Ishikawa (cell line): ENCODE data around the gene ZNF285.

Experiments
- CEBPB ChIP-seq: IDR thresholded peaks from 2 replicates; pipeline ENCODE4 v1.6.1; 2012
- EGR1 ChIP-seq: IDR thresholded peaks from 2 replicates; pipeline ENCODE4 v1.6.1; 2012
- EP300 ChIP-seq: IDR thresholded peaks from 2 replicates; pipeline ENCODE4 v1.6.1; 2012; ENCODE audit warnings: borderline replicate concordance
- FOXM1 ChIP-seq: IDR thresholded peaks from 2 replicates; pipeline ENCODE4 v1.6.1; 2012; ENCODE audit warnings: low read depth, borderline replicate concordance
- NFIC ChIP-seq: IDR thresholded peaks from 2 replicates; pipeline ENCODE4 v1.6.1; 2012
- YY1 ChIP-seq: IDR thresholded peaks from 2 replicates; pipeline ENCODE4 v1.6.1; 2012; ENCODE audit warnings: low read depth
- TF ChIP-seq, protein P1 (sequence below): IDR thresholded peaks from 2 replicates; pipeline ENCODE4 v1.6.1; 2012

DNA sequence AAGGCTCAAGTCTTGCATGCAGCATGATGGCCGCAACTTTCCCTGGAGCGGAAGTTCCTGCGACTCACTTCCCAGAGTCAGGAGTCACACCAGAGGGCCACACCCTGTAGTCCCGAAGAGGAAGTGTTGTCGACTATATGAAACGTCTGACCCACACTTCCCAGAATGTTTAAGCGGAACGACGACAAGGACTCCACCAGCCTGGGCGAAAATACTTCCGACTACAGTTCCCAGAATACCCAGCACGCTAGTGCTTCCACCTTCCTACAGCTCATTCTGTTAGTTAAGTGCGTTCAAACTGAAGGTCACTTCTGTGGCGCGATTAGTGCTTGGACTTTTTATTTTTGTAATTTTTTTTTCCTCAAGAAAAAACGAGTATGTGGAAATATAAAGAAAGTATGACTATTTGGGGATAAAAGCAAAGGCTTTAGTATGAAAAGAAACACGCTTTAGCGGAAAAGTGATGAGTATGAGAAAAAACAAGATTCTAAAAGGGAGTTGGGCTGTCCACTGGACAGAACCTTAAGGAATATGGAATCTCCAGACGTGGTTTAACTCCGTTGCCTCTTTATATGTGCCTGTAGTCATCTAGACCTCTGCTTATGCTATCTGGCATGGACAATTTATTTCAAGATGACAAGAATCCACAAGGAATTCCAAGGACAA, 29.5 kb downstream of the ZNF285 start:
- TF ChIP-seq CEBPB (no peak), YY1 (no peak), EP300 (no peak), EGR1 (no peak), FOXM1 (no peak), NFIC (no peak)
- TF ChIP-seq, protein P1, sequence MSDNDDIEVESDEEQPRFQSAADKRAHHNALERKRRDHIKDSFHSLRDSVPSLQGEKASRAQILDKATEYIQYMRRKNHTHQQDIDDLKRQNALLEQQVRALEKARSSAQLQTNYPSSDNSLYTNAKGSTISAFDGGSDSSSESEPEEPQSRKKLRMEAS, result no peak
